ENCODE measurements around the gene MYO9A.

The MYO9A gene

DNA sequence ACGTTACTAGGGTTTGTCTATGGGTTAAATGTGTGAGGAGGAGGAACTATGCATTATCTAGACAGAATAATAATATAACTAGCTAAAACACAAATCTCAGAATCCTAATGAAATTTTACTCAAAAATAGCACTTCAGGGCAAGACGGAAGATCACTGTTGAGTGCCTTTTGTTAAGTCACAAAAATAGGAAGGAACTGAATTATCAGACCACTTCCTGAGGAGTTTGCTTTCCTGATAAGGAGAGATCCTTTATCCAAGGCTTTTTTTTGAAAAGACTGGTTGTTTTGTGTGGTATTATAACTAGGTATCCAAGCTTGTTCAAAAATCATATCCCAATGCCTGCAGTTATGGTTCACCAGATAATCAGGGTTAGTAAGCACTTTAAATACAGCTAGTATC, 273.0 kb downstream of the MYO9A start:
- Histone ChIP-seq H3K9me3 (ENCODE audit: control insufficient read depth, low read length) (no peaks in the 10 kb centered on the region), H3K4me1 (ENCODE audit: control insufficient read depth, insufficient read depth, low read length) (no peaks in the 10 kb centered on the region), H3K36me3 (ENCODE audit: control insufficient read depth, insufficient read depth, low read length) (peaks cover 4% of the 10 kb centered on the region), H3K27ac (ENCODE audit: insufficient read depth, low read depth, low read length, poor library complexity, severe bottlenecking) (no peak overlapping the region), H3K4me3 (ENCODE audit: insufficient read depth, low read depth, low read length) (no peak overlapping the region), H3K27me3 (ENCODE audit: control insufficient read depth, insufficient read depth, low read length, poor library complexity, severe bottlenecking) (no peaks in the 10 kb centered on the region)
- 94 to 100% methylated on average over 1 of the region's 2 CpGs for WGBS, 2 experiments

DNA sequence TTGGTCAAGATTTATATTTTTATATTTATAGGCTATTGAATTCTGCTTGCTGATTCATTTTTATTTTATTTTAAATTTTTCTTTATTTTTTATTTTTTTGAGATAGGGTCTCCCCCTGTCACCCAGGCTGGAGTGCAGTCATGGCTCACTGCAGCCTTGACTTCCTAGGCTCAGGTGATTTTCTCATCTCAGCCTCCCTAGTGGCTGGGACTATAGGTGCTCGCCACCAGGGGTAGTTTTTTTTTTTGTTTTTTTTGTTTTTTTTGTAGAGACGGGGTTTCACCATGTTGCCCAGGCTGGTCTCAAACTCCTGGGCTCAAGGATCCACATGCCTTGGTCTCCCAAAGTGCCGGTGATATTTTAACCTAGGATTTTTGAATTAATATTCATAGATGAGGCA, 276.4 kb downstream of the MYO9A start:
- H3K27ac ChIP-seq (ENCODE audit: insufficient read depth, low read depth, low read length, poor library complexity, severe bottlenecking) = no peak overlapping the region
- 85 to 86% methylated on average over 3 of the region's 3 CpGs for WGBS, 2 experiments
- H3K27me3 ChIP-seq (ENCODE audit: control insufficient read depth, insufficient read depth, low read length, poor library complexity, severe bottlenecking) = no peaks in the 10 kb centered on the region
- H3K4me3 ChIP-seq (ENCODE audit: insufficient read depth, low read depth, low read length) = no peak overlapping the region
- H3K9me3 ChIP-seq (ENCODE audit: control insufficient read depth, low read length) = no peaks in the 10 kb centered on the region
- no peaks in the 10 kb centered on the region for H3K4me1 ChIP-seq (ENCODE audit: control insufficient read depth, insufficient read depth, low read length)
- H3K36me3 ChIP-seq (ENCODE audit: control insufficient read depth, insufficient read depth, low read length) = no peaks in the 10 kb centered on the region

DNA sequence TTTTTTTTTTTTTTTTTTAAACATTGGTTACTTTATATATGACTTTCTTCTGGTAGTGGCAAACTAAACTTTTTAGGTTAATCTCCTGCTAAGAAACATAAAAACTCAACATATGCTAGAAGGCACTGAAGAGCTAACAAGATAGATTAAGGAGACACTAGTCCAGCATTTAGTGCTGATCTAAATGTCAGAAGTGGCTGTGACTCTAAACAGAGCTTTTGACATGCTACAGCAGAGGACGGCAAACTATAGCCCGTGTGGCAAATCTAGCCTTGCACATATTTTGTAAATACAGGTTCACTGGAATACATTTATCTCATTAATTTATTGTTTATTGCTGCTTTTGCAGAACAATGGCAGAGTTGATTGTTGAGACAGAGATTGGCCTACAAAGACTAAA, 287.0 kb downstream of the MYO9A start:
- H3K9me3 ChIP-seq (ENCODE audit: control insufficient read depth, low read length) = no peaks in the 10 kb centered on the region
- 92 to 100% methylated on average over 2 of the region's 2 CpGs for WGBS, 2 experiments
- H3K27me3 ChIP-seq (ENCODE audit: control insufficient read depth, insufficient read depth, low read length, poor library complexity, severe bottlenecking) = no peaks in the 10 kb centered on the region
- H3K27ac ChIP-seq (ENCODE audit: insufficient read depth, low read depth, low read length, poor library complexity, severe bottlenecking) = no peak overlapping the region
- H3K36me3 ChIP-seq (ENCODE audit: control insufficient read depth, insufficient read depth, low read length) = no peaks in the 10 kb centered on the region
- H3K4me3 ChIP-seq (ENCODE audit: insufficient read depth, low read depth, low read length) = no peak overlapping the region
- peaks cover 6% of the 10 kb centered on the region for H3K4me1 ChIP-seq (ENCODE audit: control insufficient read depth, insufficient read depth, low read length)

DNA sequence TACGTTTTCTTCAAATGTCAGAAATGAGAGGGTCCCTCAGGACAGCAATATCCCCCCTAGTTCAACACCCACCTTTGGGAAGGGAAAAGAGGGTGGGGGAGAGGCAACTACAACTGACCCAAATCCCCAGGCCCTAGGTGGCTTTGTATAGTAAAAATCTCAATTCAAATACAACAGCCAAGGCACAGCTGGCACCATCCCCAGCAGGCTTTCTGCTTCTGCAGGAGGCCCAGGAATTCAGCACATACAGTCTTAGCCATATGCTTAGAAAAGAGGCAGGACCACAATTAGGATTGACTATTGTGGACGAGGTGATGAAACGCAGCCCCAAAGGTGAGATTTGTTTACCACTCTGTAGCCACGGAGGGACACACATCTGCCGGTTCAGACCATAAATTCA, 291.8 kb downstream of the MYO9A start:
- Histone ChIP-seq H3K9me3 (ENCODE audit: control insufficient read depth, low read length) (peaks cover 2% of the 10 kb centered on the region), H3K27me3 (ENCODE audit: control insufficient read depth, insufficient read depth, low read length, poor library complexity, severe bottlenecking) (no peaks in the 10 kb centered on the region), H3K4me1 (ENCODE audit: control insufficient read depth, insufficient read depth, low read length) (peaks cover 6% of the 10 kb centered on the region), H3K4me3 (ENCODE audit: insufficient read depth, low read depth, low read length) (no peak overlapping the region), H3K27ac (ENCODE audit: insufficient read depth, low read depth, low read length, poor library complexity, severe bottlenecking) (no peak overlapping the region), H3K36me3 (ENCODE audit: control insufficient read depth, insufficient read depth, low read length) (no peaks in the 10 kb centered on the region)
- WGBS, 2 experiments = 47 to 58% methylated on average over 4 to 5 of the region's 5 CpGs

DNA sequence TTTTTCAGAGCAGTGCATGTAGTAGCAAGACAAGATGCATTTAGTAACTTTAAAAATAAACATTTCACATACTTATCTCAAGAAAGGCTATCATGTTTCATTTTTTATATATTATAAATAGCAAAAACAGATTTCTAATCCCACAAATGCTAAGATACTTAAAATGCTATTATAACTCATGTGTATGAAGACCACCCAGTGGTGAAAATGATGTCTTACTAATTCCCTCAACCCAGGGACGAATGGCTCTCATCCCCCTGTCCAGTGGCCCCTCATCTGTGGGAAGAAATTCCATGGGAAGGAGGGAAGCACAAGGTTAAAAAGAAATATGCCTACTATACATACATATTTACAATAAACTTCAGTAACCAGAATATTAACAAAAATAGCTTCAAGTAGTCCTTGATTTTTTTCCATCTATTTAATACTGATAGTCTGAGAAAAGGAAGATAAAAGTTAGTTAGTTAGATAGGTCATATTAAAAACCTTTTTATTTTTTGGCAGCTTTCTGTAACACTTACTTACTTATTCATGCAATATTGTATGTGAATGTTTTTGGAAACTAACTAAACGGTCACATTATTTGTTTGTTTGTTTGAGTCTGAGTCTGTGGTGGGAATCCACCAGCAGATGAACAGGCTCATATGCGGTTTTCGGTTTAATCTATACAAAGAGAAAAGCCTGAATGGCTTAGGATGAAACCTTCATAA, 292.8 kb downstream of the MYO9A start:
- Histone ChIP-seq H3K9me3 (ENCODE audit: control insufficient read depth, low read length) (peaks cover 2% of the 10 kb centered on the region), H3K36me3 (ENCODE audit: control insufficient read depth, insufficient read depth, low read length) (no peaks in the 10 kb centered on the region), H3K27ac (ENCODE audit: insufficient read depth, low read depth, low read length, poor library complexity, severe bottlenecking) (no peak overlapping the region), H3K4me3 (ENCODE audit: insufficient read depth, low read depth, low read length) (no peak overlapping the region), H3K4me1 (ENCODE audit: control insufficient read depth, insufficient read depth, low read length) (peaks cover 6% of the 10 kb centered on the region), H3K27me3 (ENCODE audit: control insufficient read depth, insufficient read depth, low read length, poor library complexity, severe bottlenecking) (no peaks in the 10 kb centered on the region)
- 95 to 96% methylated on average over 3 to 4 of the region's 4 CpGs for WGBS, 2 experiments

DNA sequence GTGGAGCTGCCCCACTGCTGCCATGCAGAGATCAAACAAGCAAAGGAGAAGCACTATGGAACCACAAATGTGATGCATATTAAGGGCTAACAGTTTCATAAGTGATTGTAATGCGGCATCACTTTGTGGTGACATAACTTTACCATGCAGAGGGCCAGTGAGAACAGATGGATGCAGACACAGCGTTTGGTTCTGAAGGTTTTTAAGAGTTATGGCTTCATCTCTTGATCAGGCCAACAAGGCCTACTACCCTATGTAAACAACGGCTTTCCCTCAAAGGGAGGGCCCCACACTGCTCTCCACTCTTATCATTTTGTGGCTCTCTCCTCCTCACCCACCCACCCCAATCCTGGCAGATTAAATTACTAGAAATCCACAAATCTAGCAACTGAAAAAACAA, 294.1 kb downstream of the MYO9A start:
- H3K27ac ChIP-seq (ENCODE audit: insufficient read depth, low read depth, low read length, poor library complexity, severe bottlenecking) = no peak overlapping the region
- no peaks in the 10 kb centered on the region for H3K27me3 ChIP-seq (ENCODE audit: control insufficient read depth, insufficient read depth, low read length, poor library complexity, severe bottlenecking)
- WGBS, 2 experiments = 91 to 92% methylated on average over 3 of the region's 3 CpGs
- no peaks in the 10 kb centered on the region for H3K36me3 ChIP-seq (ENCODE audit: control insufficient read depth, insufficient read depth, low read length)
- peaks cover 2% of the 10 kb centered on the region for H3K9me3 ChIP-seq (ENCODE audit: control insufficient read depth, low read length)
- H3K4me3 ChIP-seq (ENCODE audit: insufficient read depth, low read depth, low read length) = no peak overlapping the region
- peaks cover 6% of the 10 kb centered on the region for H3K4me1 ChIP-seq (ENCODE audit: control insufficient read depth, insufficient read depth, low read length)

DNA sequence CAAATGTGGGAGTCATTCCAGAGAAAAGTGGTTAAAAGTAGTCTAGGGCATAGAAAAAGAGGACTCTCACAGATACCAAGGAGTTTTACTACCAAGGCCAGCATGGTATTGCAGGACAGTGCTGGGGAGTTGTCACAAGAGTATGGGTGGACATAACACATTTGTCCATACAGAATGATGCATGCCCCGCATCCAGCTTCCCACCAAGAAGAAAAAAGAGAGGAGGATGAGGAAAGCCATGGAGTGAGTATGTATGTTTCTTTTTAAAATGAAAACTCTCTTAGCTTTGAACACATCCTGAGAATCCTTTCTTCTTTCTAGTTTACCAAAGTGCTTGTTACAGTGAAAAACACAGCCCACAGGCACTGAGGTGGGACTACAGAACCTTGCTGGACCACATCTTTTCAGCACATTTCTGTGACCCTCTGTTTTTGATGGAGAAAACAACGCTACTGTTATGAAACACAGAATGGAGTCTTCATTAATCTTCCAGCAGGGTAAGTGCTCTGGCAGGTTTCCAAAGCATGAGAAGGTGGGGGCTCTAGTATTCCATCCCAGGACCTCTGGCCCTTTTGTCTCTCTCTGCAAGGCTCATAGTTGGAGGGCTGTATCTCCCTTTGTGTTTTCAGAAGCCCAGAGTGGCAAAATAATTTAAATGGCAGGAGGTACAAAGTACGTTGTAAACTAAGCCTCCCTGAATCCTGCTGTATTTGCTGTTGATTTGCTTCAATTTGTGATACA, 294.9 kb downstream of the MYO9A start:
- H3K27ac ChIP-seq (ENCODE audit: insufficient read depth, low read depth, low read length, poor library complexity, severe bottlenecking) = no peak overlapping the region
- H3K27me3 ChIP-seq (ENCODE audit: control insufficient read depth, insufficient read depth, low read length, poor library complexity, severe bottlenecking) = no peaks in the 10 kb centered on the region
- peaks cover 2% of the 10 kb centered on the region for H3K9me3 ChIP-seq (ENCODE audit: control insufficient read depth, low read length)
- H3K4me1 ChIP-seq (ENCODE audit: control insufficient read depth, insufficient read depth, low read length) = peaks cover 6% of the 10 kb centered on the region
- H3K36me3 ChIP-seq (ENCODE audit: control insufficient read depth, insufficient read depth, low read length) = no peaks in the 10 kb centered on the region
- no peak overlapping the region for H3K4me3 ChIP-seq (ENCODE audit: insufficient read depth, low read depth, low read length)
- WGBS, 2 experiments = 74 to 93% methylated on average over 3 of the region's 3 CpGs

DNA sequence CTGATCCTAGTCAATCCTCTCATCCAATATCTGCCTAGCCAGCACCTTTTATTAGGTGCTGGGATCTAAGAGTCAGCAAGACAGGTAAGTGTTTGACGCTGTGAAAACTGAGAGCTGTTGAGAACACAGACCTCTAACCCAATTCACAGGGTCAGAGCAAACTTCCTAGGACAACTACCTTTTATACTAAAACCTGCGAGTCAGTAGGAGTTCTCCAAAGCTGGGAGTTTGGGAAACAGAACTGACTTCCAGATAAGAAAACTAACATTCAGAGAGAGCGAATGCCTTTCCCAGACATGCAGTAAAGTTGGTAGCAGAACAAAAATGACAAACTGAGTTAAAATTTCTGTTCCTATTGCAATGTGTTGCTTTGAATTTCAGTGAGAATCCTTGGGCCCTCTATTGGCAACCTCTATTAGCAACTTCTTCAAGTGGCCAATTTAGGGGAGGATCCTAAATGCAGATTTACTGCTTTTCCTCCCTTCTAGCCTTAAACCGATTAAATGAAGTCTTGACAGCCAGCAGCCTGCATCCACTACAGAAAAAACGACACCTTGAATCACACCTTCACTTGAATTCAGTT, 296.3 kb downstream of the MYO9A start:
- no peak overlapping the region for H3K4me3 ChIP-seq (ENCODE audit: insufficient read depth, low read depth, low read length)
- no peaks in the 10 kb centered on the region for H3K27me3 ChIP-seq (ENCODE audit: control insufficient read depth, insufficient read depth, low read length, poor library complexity, severe bottlenecking)
- no peaks in the 10 kb centered on the region for H3K36me3 ChIP-seq (ENCODE audit: control insufficient read depth, insufficient read depth, low read length)
- H3K27ac ChIP-seq (ENCODE audit: insufficient read depth, low read depth, low read length, poor library complexity, severe bottlenecking) = no peak overlapping the region
- 92 to 95% methylated on average over 5 of the region's 5 CpGs for WGBS, 2 experiments
- peaks cover 2% of the 10 kb centered on the region for H3K9me3 ChIP-seq (ENCODE audit: control insufficient read depth, low read length)
- peaks cover 6% of the 10 kb centered on the region for H3K4me1 ChIP-seq (ENCODE audit: control insufficient read depth, insufficient read depth, low read length)

DNA sequence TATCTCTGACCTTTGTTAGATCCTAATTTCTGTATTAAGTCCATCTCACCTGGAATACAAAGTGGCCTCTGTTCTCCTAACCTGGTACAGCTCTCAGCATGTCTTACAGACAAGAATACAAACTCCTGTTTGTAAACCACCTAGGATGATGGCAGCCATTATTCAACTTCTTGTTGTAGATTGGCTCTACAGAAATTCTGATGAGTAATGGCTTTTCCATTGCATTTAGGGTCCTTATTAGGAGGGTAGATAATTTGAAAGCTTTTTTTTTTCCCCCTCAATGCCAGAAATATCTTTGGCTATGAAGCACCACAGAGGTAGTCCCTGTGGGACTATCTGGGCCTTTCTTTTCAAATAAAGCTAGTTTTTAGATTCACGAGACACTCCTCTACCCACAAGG, 297.8 kb downstream of the MYO9A start:
- no peak overlapping the region for H3K27ac ChIP-seq (ENCODE audit: insufficient read depth, low read depth, low read length, poor library complexity, severe bottlenecking)
- no peaks in the 10 kb centered on the region for H3K36me3 ChIP-seq (ENCODE audit: control insufficient read depth, insufficient read depth, low read length)
- H3K27me3 ChIP-seq (ENCODE audit: control insufficient read depth, insufficient read depth, low read length, poor library complexity, severe bottlenecking) = no peaks in the 10 kb centered on the region
- WGBS, 2 experiments = 96 to 100% methylated on average over 1 of the region's 1 CpG
- peaks cover 2% of the 10 kb centered on the region for H3K9me3 ChIP-seq (ENCODE audit: control insufficient read depth, low read length)
- H3K4me3 ChIP-seq (ENCODE audit: insufficient read depth, low read depth, low read length) = no peak overlapping the region
- no peaks in the 10 kb centered on the region for H3K4me1 ChIP-seq (ENCODE audit: control insufficient read depth, insufficient read depth, low read length)

DNA sequence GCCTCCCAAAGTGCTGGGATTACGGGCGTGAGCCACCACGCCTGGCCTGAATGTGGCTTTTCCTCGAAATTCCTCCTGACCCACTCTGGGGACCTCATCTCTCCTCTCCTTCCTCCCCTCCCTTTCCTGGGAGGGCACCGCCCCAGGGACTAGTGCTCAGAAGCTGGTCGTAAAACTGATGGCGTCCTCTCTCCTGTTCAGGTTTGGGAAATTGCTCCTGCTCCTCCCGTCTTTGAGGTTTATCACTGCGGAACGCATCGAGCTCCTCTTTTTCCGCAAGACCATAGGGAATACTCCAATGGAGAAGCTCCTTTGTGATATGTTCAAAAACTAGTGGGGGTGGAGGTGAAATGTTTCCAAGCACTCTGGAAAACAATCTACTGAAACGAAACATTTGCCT, 300.6 kb downstream of the MYO9A start:
- Histone ChIP-seq H3K4me1 (ENCODE audit: control insufficient read depth, insufficient read depth, low read length) (no peaks in the 10 kb centered on the region), H3K27ac (ENCODE audit: insufficient read depth, low read depth, low read length, poor library complexity, severe bottlenecking) (no peak overlapping the region), H3K27me3 (ENCODE audit: control insufficient read depth, insufficient read depth, low read length, poor library complexity, severe bottlenecking) (no peaks in the 10 kb centered on the region), H3K36me3 (ENCODE audit: control insufficient read depth, insufficient read depth, low read length) (no peaks in the 10 kb centered on the region), H3K9me3 (ENCODE audit: control insufficient read depth, low read length) (no peaks in the 10 kb centered on the region), H3K4me3 (ENCODE audit: insufficient read depth, low read depth, low read length) (no peak overlapping the region)
- WGBS, 2 experiments = 95 to 96% methylated on average over 13 of the region's 13 CpGs
